CD4-positive, alpha-beta T cell (primary cell): ENCODE measurements around the gene USP12. TPM values are rescaled to one million over a fixed set of nuclear protein-coding genes. Genes with fewer than 3 reads are reported as not detected.

ENCODE experiments used
- ATAC-seq: fragments of 200-7000 bp; cut with Tn5 transposase; one replicate; pipeline ENCODE4 v1.10.0; 2022; ENCODE audit warnings: mild to moderate bottlenecking; ENCODE audit not compliant: poor library complexity
- CTCF ChIA-PET: fragments of 350-600 bp; sonication (Branson Sonifier 250); formaldehyde crosslinking; loops from one replicate; lab custom pipeline; 2021; ENCODE audit warnings: antibody characterized with exemption, inconsistent platforms; lab: Charles Lee
- POLR2A ChIA-PET: fragments of 350-600 bp; sonication (Branson Sonifier 250); formaldehyde crosslinking; loops from one replicate; lab custom pipeline; 2021; ENCODE audit warnings: antibody characterized with exemption, inconsistent platforms; lab: Charles Lee
- DNase-seq, 14 experiments: peaks; one replicate each; pipeline ENCODE4 v3.0.0-alpha.2; 2013 to 2020; ENCODE audit warnings: mixed read lengths in 2 of 14
- H3K27ac ChIP-seq, 2 donors: one replicate each; pipeline versions ENCODE4 v1.5.1 to v1.7.0; 2013; ENCODE audit warnings: low read length in 2 of 2, low read depth in 1 of 2, mild to moderate bottlenecking in 1 of 2
- H3K27me3 ChIP-seq, 2 experiments: 1 replicate in 1 of 2; 2 replicates in 1 of 2; pipeline versions ENCODE4 v1.6.1 to v1.7.0; 2013; ENCODE audit warnings: low read length in 2 of 2, control low read depth in 1 of 2, mild to moderate bottlenecking in 1 of 2, moderate library complexity in 1 of 2; ENCODE audit not compliant: insufficient read depth in 2 of 2, control insufficient read depth in 1 of 2
- H3K36me3 ChIP-seq: one replicate; pipeline ENCODE4 v1.6.1; 2013; ENCODE audit warnings: low read length, control low read depth; ENCODE audit not compliant: insufficient read depth
- H3K4me1 ChIP-seq: one replicate; pipeline ENCODE4 v1.6.1; 2013; ENCODE audit warnings: low read length, control low read depth; ENCODE audit not compliant: insufficient read depth
- H3K4me3 ChIP-seq: one replicate; pipeline ENCODE4 v1.5.1; 2013; ENCODE audit warnings: mild to moderate bottlenecking, low read length, moderate library complexity
- H3K9me3 ChIP-seq, 2 experiments: 1 replicate in 1 of 2; 2 replicates in 1 of 2; pipeline versions ENCODE4 v1.6.1 to v1.7.0; 2013; ENCODE audit warnings: low read length in 2 of 2, mild to moderate bottlenecking in 2 of 2, control low read depth in 1 of 2, moderate library complexity in 1 of 2; ENCODE audit not compliant: control insufficient read depth in 1 of 2, insufficient read depth in 1 of 2
- H3K27ac Mint-ChIP-seq: one replicate; pipeline ENCODE4 v1.8.0; 2020; ENCODE audit warnings: mixed read lengths
- H3K27me3 Mint-ChIP-seq: one replicate; pipeline ENCODE4 v1.8.0; 2021; ENCODE audit warnings: mixed read lengths
- H3K36me3 Mint-ChIP-seq: one replicate; pipeline ENCODE4 v1.8.0; 2021; ENCODE audit warnings: low read depth, mixed read lengths
- H3K4me1 Mint-ChIP-seq: one replicate; pipeline ENCODE4 v1.8.0; 2021; ENCODE audit warnings: low read depth, mixed read lengths
- H3K4me3 Mint-ChIP-seq: one replicate; pipeline ENCODE4 v1.8.0; 2020; ENCODE audit warnings: mild to moderate bottlenecking, mixed read lengths
- H3K9me3 Mint-ChIP-seq: one replicate; pipeline ENCODE4 v1.8.0; 2020; ENCODE audit warnings: mixed read lengths
- intact Hi-C, 2 experiments: fragments of 100-400 bp; cut with DNase I in 1 of 2; cut with micrococcal nuclease in 1 of 2; formaldehyde crosslinking; loops; one replicate each; pipeline versions ENCODE4 v1.15.1 to v1.9.0; 2023 to 2025; cut with DNase I, micrococcal nuclease
- total RNA-seq, 174 experiments: library from RNA in 2 of 174; stranded (reverse) in 2 of 174; gene quantifications; one replicate each; pipeline ENCODE4 v1.2.3 and lab custom pipeline; 2021 to 2026
- TF ChIP-seq, protein P1 (sequence below): fragments of 200-600 bp; IDR thresholded peaks from one replicate; pipeline ENCODE4 v1.8.0; 2022; ENCODE audit warnings: antibody characterized with exemption, mild to moderate bottlenecking

Gene USP12
- total RNA-seq, 2 experiments from 2014 or later = 56.9 to 58.8 TPM

- ATAC-seq = no peak
- intact Hi-C loops = no loop called here
Measured at GRCh38 chr13:27117158-27117557, 54.5 kb downstream of the USP12 start.

DNA sequence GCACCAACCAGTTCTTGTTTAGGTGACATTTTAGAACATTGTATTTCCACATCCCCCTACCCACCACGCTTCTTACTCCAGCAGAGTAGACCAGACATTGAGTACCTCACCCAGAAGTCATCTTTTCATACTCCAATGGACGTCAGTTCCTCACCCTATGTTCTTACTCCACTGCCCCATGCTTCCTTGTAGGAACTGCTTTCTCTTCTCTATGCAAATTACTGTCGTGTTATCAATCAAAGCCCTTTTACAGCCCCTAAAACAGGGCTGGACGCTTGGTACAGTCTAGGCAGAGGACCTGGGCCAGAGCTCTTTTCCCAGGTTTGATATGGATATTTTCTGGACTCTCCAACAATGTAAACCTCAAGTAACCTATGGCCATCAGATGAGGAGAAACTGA is 58.2 kb downstream of the USP12 start:
- H3K27ac ChIP-seq = no peak overlapping the region
- intact Hi-C loops = no loop called here
- Mint-ChIP-seq H3K27me3 (no peaks in the 10 kb centered on the region), H3K27ac (no peak overlapping the region), H3K4me3 (no peak overlapping the region), H3K36me3 (peaks cover 71% of the 10 kb centered on the region), H3K9me3 (no peaks in the 10 kb centered on the region), H3K4me1 (peaks cover 41% of the 10 kb centered on the region)
- no peaks in the 10 kb centered on the region for H3K4me1 ChIP-seq
- H3K36me3 ChIP-seq = peaks cover 14% of the 10 kb centered on the region
- no peak for DNase-seq
- ChIA-PET CTCF (no interaction called here), POLR2A (no interaction called here)
- H3K9me3 ChIP-seq = no peaks in the 10 kb centered on the region
- no peak overlapping the region for H3K4me3 ChIP-seq
- no peaks in the 10 kb centered on the region for H3K27me3 ChIP-seq
- no peak for ATAC-seq
- TF ChIP-seq, protein P1, sequence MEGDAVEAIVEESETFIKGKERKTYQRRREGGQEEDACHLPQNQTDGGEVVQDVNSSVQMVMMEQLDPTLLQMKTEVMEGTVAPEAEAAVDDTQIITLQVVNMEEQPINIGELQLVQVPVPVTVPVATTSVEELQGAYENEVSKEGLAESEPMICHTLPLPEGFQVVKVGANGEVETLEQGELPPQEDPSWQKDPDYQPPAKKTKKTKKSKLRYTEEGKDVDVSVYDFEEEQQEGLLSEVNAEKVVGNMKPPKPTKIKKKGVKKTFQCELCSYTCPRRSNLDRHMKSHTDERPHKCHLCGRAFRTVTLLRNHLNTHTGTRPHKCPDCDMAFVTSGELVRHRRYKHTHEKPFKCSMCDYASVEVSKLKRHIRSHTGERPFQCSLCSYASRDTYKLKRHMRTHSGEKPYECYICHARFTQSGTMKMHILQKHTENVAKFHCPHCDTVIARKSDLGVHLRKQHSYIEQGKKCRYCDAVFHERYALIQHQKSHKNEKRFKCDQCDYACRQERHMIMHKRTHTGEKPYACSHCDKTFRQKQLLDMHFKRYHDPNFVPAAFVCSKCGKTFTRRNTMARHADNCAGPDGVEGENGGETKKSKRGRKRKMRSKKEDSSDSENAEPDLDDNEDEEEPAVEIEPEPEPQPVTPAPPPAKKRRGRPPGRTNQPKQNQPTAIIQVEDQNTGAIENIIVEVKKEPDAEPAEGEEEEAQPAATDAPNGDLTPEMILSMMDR = no peak

More at GRCh38 chr13:27117158-27117557, 54.5 kb downstream of the USP12 start:
- TF ChIP-seq, protein P1 = no peak
- DNase-seq = no peak
- Histone ChIP-seq H3K4me1 (no peaks in the 10 kb centered on the region), H3K9me3 (no peaks in the 10 kb centered on the region), H3K36me3 (peaks cover 15% of the 10 kb centered on the region), H3K27ac (no peak overlapping the region), H3K27me3 (no peaks in the 10 kb centered on the region), H3K4me3 (no peak overlapping the region)
- CTCF ChIA-PET = no interaction called here
- H3K27me3 Mint-ChIP-seq = no peaks in the 10 kb centered on the region
- H3K36me3 Mint-ChIP-seq = peaks cover 80% of the 10 kb centered on the region
- H3K27ac Mint-ChIP-seq = no peak overlapping the region
- POLR2A ChIA-PET = no interaction called here
- H3K9me3 Mint-ChIP-seq = peaks cover under 1% of the 10 kb centered on the region
- H3K4me3 Mint-ChIP-seq = no peak overlapping the region
- H3K4me1 Mint-ChIP-seq = peaks cover 65% of the 10 kb centered on the region

GRCh38 chr13:27112006-27112405 is 59.6 kb downstream of the USP12 start:
- H3K27ac Mint-ChIP-seq = peak overlapping the region; percentile 20
- no peaks in the 10 kb centered on the region for H3K27me3 Mint-ChIP-seq
- POLR2A ChIA-PET = no interaction called here
- Histone ChIP-seq H3K4me1 (no peaks in the 10 kb centered on the region), H3K27me3 (no peaks in the 10 kb centered on the region), H3K27ac (no peak overlapping the region), H3K4me3 (no peak overlapping the region), H3K36me3 (peaks cover 14% of the 10 kb centered on the region), H3K9me3 (no peaks in the 10 kb centered on the region)
- CTCF ChIA-PET = no interaction called here
- ATAC-seq = no peak
- intact Hi-C loops = no loop called here
- H3K36me3 Mint-ChIP-seq = peaks cover 66% of the 10 kb centered on the region
- TF ChIP-seq, protein P1 = no peak
- DNase-seq = no peak
- no peaks in the 10 kb centered on the region for H3K9me3 Mint-ChIP-seq
- H3K4me3 Mint-ChIP-seq = no peak overlapping the region
- peaks cover 28% of the 10 kb centered on the region for H3K4me1 Mint-ChIP-seq
